SK-N-SH treated with all-trans-retinoic acid at 6 μM for 48 hours (cell line): ENCODE measurements around the gene CDH5.

Source experiments
- ATAC-seq: fragments of 200-7000 bp; cut with Tn5 transposase; 3 replicates; pipeline ENCODE4 v1.9.1; 2020; ENCODE audit warnings: mild to moderate bottlenecking, moderate library complexity
- ARNTL ChIP-seq: fragments of 450-650 bp; formaldehyde crosslinking; IDR thresholded peaks from 2 replicates; pipeline ENCODE4 v1.5.0; 2020; ENCODE audit warnings: low read depth, mild to moderate bottlenecking, moderate library complexity, borderline replicate concordance
- BACH2 ChIP-seq: fragments of 250-450 bp; sonication (Bioruptor Pico); IDR thresholded peaks from 2 replicates; pipeline ENCODE4 v1.9.0; 2021; ENCODE audit warnings: mild to moderate bottlenecking, borderline replicate concordance
- CREB5 ChIP-seq: fragments of 250-450 bp; sonication (Bioruptor Pico); IDR thresholded peaks from 2 replicates; pipeline ENCODE4 v1.5.1; 2020; ENCODE audit warnings: low read depth, mild to moderate bottlenecking, moderate library complexity
- CSDC2 ChIP-seq: fragments of 250-450 bp; sonication (Bioruptor Pico); IDR thresholded peaks from 2 replicates; pipeline ENCODE4 v1.5.0; 2020; ENCODE audit warnings: mild to moderate bottlenecking, moderate library complexity
- ESRRG ChIP-seq: fragments of 250-450 bp; sonication (Bioruptor Pico); IDR thresholded peaks from 2 replicates; pipeline ENCODE4 v1.6.1; 2021; ENCODE audit warnings: mild to moderate bottlenecking
- GLIS3 ChIP-seq: fragments of 250-450 bp; sonication (Bioruptor Pico); IDR thresholded peaks from 2 replicates; pipeline ENCODE4 v1.5.0; 2020; ENCODE audit warnings: mild to moderate bottlenecking, moderate library complexity
- OSR1 ChIP-seq: fragments of 250-450 bp; sonication (Bioruptor Pico); IDR thresholded peaks from 2 replicates; pipeline ENCODE4 v1.8.0; 2022; ENCODE audit warnings: moderate library complexity, mild to moderate bottlenecking, inconsistent platforms
- PATZ1 ChIP-seq: fragments of 250-450 bp; sonication (Bioruptor Pico); IDR thresholded peaks from 2 replicates; pipeline ENCODE4 v1.8.0; 2020; ENCODE audit warnings: mild to moderate bottlenecking, moderate library complexity, borderline replicate concordance
- POU6F1 ChIP-seq: fragments of 250-450 bp; sonication (Bioruptor Pico); IDR thresholded peaks from 2 replicates; pipeline ENCODE4 v1.8.0; 2021; ENCODE audit warnings: low read depth, mild to moderate bottlenecking, moderate library complexity, borderline replicate concordance
- PPARA ChIP-seq: fragments of 250-450 bp; sonication (Bioruptor Pico); IDR thresholded peaks from 2 replicates; pipeline ENCODE4 v1.5.0; 2020; ENCODE audit warnings: mild to moderate bottlenecking, borderline replicate concordance
- RARB ChIP-seq: fragments of 250-450 bp; sonication (Bioruptor Pico); IDR thresholded peaks from 2 replicates; pipeline ENCODE4 v1.8.0; 2021; ENCODE audit warnings: mild to moderate bottlenecking, moderate library complexity
- SNAI2 ChIP-seq: fragments of 250-450 bp; sonication (Bioruptor Pico); IDR thresholded peaks from 2 replicates; pipeline ENCODE4 v1.5.0; 2020; ENCODE audit warnings: mild to moderate bottlenecking, moderate library complexity
- TCF4 ChIP-seq: fragments of 250-450 bp; sonication (Bioruptor Pico); IDR thresholded peaks from 2 replicates; pipeline ENCODE4 v1.8.0; 2021; ENCODE audit warnings: mild to moderate bottlenecking, moderate library complexity, borderline replicate concordance
- TOX ChIP-seq: fragments of 250-450 bp; sonication (Bioruptor Pico); IDR thresholded peaks from 2 replicates; pipeline ENCODE4 v1.8.0; 2021; ENCODE audit warnings: mild to moderate bottlenecking, moderate library complexity, borderline replicate concordance
- TSHZ2 ChIP-seq: fragments of 250-450 bp; sonication (Bioruptor Pico); IDR thresholded peaks from 2 replicates; pipeline ENCODE4 v1.5.0; 2020; ENCODE audit warnings: mild to moderate bottlenecking, moderate library complexity
- ZC3H10 ChIP-seq: fragments of 250-450 bp; sonication (Bioruptor Pico); IDR thresholded peaks from 2 replicates; pipeline ENCODE4 v1.5.1; 2021; ENCODE audit warnings: mild to moderate bottlenecking, moderate library complexity
- ZFP30 ChIP-seq: fragments of 450-650 bp; formaldehyde crosslinking; IDR thresholded peaks from 2 replicates; pipeline ENCODE4 v1.5.0; 2022; ENCODE audit warnings: mild to moderate bottlenecking, moderate library complexity
- ZNF565 ChIP-seq: fragments of 450-650 bp; formaldehyde crosslinking; conservative IDR thresholded peaks from 2 replicates; pipeline ENCODE4 v1.5.0; 2020; ENCODE audit warnings: low read depth, mild to moderate bottlenecking, moderate library complexity
- ZNF70 ChIP-seq: fragments of 450-650 bp; formaldehyde crosslinking; IDR thresholded peaks from 2 replicates; pipeline ENCODE4 v1.5.0; 2020; ENCODE audit warnings: mild to moderate bottlenecking, moderate library complexity
- ZNF8 ChIP-seq: fragments of 450-650 bp; formaldehyde crosslinking; IDR thresholded peaks from 2 replicates; pipeline ENCODE4 v1.5.0; 2020; ENCODE audit warnings: mild to moderate bottlenecking, moderate library complexity

The CDH5 gene

GRCh38 chr16:66376577-66377305 is 10.2 kb downstream of the CDH5 start:
- no peak for TF ChIP-seq TCF4 (CRISPR knock-in tag)
- TF ChIP-seq ZNF8 (CRISPR knock-in tag) = no peak
- TF ChIP-seq POU6F1 (CRISPR knock-in tag) = no peak
- no peak for TF ChIP-seq ARNTL (CRISPR knock-in tag)
- TF ChIP-seq OSR1 = no peak
- no peak for TF ChIP-seq PPARA
- no peak for TF ChIP-seq BACH2 (CRISPR knock-in tag)
- no peak for TF ChIP-seq ZFP30 (CRISPR knock-in tag)
- ATAC-seq = no peak

GRCh38 chr16:66377324-66377723 is 10.8 kb downstream of the CDH5 start:
- no peak for ATAC-seq
- TF ChIP-seq OSR1 (no peak), ZNF70 (no peak), GLIS3 (CRISPR knock-in tag) (no peak), TSHZ2 (CRISPR knock-in tag) (no peak), ZFP30 (CRISPR knock-in tag) (no peak), CREB5 (CRISPR knock-in tag) (no peak), ARNTL (CRISPR knock-in tag) (no peak), PATZ1 (CRISPR knock-in tag) (no peak), ESRRG (CRISPR knock-in tag) (no peak), CSDC2 (CRISPR knock-in tag) (no peak), SNAI2 (no peak), BACH2 (CRISPR knock-in tag) (no peak), ZC3H10 (no peak), TOX (CRISPR knock-in tag) (no peak), RARB (CRISPR knock-in tag) (no peak)

- TF ChIP-seq ZNF8 (CRISPR knock-in tag) (no peak), ESRRG (CRISPR knock-in tag) (no peak), GLIS3 (CRISPR knock-in tag) (no peak), SNAI2 (no peak), ZNF70 (no peak), BACH2 (CRISPR knock-in tag) (no peak), CSDC2 (CRISPR knock-in tag) (no peak), ZNF565 (CRISPR knock-in tag) (no peak), RARB (CRISPR knock-in tag) (no peak), ZFP30 (CRISPR knock-in tag) (no peak)
- ATAC-seq = no peak
These were observed 12.5 kb downstream of the CDH5 start for GRCh38 chr16:66378741-66379570.
